GM10266 (cell line): ENCODE results near the gene KRTDAP.
"Not testable (repeated sequence)": the region's sequence is repeated elsewhere in the genome, so short reads cannot be mapped to it uniquely, and the experiment has no call there.

Experiments used
- DNase-seq: peaks from one replicate; pipeline ENCODE4 v3.0.0; 2012; ENCODE audit errors: extremely low spot score
- CTCF ChIP-seq: IDR thresholded peaks from 2 replicates; pipeline ENCODE4 v1.5.1; 2012; ENCODE audit warnings: mild to moderate bottlenecking, low read depth; ENCODE audit not compliant: control insufficient read depth, insufficient read depth; ENCODE audit errors: missing control alignments

The KRTDAP gene

GRCh38 chr19:35483089-35483488 lies 7.2 kb downstream of the KRTDAP start:
- no peak for TF ChIP-seq CTCF
- no peak for DNase-seq

GRCh38 chr19:35478794-35479677 lies 11.2 kb downstream of the KRTDAP start:
- no peak for TF ChIP-seq CTCF
- no peak for DNase-seq

- DNase-seq, result no peak
- TF ChIP-seq CTCF, result peak; percentile 36
Observed at GRCh38 chr19:35476149-35476548, 14.1 kb downstream of the KRTDAP start.

- DNase-seq, result not testable (repeated sequence)
Observed at GRCh38 chr19:35474594-35474993, 15.7 kb downstream of the KRTDAP start.

- TF ChIP-seq CTCF, result no peak
Observed at GRCh38 chr19:35474104-35474503, 16.2 kb downstream of the KRTDAP start.

GRCh38 chr19:35471946-35472345 lies 18.3 kb downstream of the KRTDAP start:
- no peak for DNase-seq
- TF ChIP-seq CTCF, result no peak

More at GRCh38 chr19:35474104-35474503, 16.2 kb downstream of the KRTDAP start:
- no peak for DNase-seq

GRCh38 chr19:35471075-35471474 lies 19.2 kb downstream of the KRTDAP start:
- not testable (repeated sequence) for DNase-seq

- DNase-seq, result no peak
- no peak for TF ChIP-seq CTCF
Observed at GRCh38 chr19:35470128-35470527, 20.1 kb downstream of the KRTDAP start.
